ENCODE results near the gene CAPRIN1.

CAPRIN1 gene

GRCh38 chr11:34104680-34105078, 53.1 kb downstream of the CAPRIN1 start:
- no peak for DNase-seq
- intact Hi-C loops (cut with DNase I; ENCODE audit: low total_unique reads) = loop anchor here (5.0 kb wide), 1 partner anchor 52 kb away; the partner anchor contains the start of gene CAPRIN1
- Histone ChIP-seq H3K36me3 (peaks cover 16 to 36% (median 34%) of the 10 kb centered on the region in 3 donors), H3K4me3 (peak overlapping the region; percentile 64 to 67), H3K27ac (peak overlapping the region; percentile 95 to 96), H3K4me1 (peaks cover 0 to 19% (median 16%) of the 10 kb centered on the region in 4 donors), H3K27me3 (no peaks in the 10 kb centered on the region), H3K9me3 (no peaks in the 10 kb centered on the region)
- no peak for TF ChIP-seq CTCF (IDR thresholded peaks at IDR 0.05)

GRCh38 chr11:34105079-34105956, 53.8 kb downstream of the CAPRIN1 start, which contains the start of gene NAT10:
Gene NAT10, plus strand, starts transcription at chr11:34105629. Its CDS starts 2,597 bp downstream, at chr11:34108226.
- H3K4me3 ChIP-seq = peak within 1 kb of the TSS; percentile 64 to 67
- H3K27ac ChIP-seq = peak within 1 kb of the TSS; percentile 95 to 96
- peak; percentile 98 for DNase-seq
- no peaks in the 10 kb centered on the region for H3K27me3 ChIP-seq
- H3K36me3 ChIP-seq = peaks cover 16 to 36% (median 34%) of the 10 kb centered on the region in 3 donors
- H3K9me3 ChIP-seq = no peaks in the 10 kb centered on the region
- intact Hi-C loops (cut with DNase I; ENCODE audit: low total_unique reads) = loop anchor here (5.0 kb wide), 1 partner anchor 53 kb away; the partner anchor contains the start of gene CAPRIN1
- TF ChIP-seq CTCF (IDR thresholded peaks at IDR 0.05) = no peak
- peaks cover 0 to 19% (median 16%) of the 10 kb centered on the region in 4 donors for H3K4me1 ChIP-seq

- TF ChIP-seq CTCF (IDR thresholded peaks at IDR 0.05) = no peak
- Histone ChIP-seq H3K36me3 (peaks cover 10 to 37% (median 32%) of the 10 kb centered on the region in 3 donors), H3K4me3 (peak overlapping the region; percentile 64 to 67), H3K27ac (peak overlapping the region; percentile 95 to 96), H3K4me1 (peaks cover 0 to 19% (median 16%) of the 10 kb centered on the region in 4 donors), H3K9me3 (no peaks in the 10 kb centered on the region), H3K27me3 (no peaks in the 10 kb centered on the region)
- no peak for DNase-seq
- intact Hi-C loops (cut with DNase I; ENCODE audit: low total_unique reads) = loop anchor here (5.0 kb wide), 1 partner anchor 54 kb away; the partner anchor contains the start of gene CAPRIN1
Observed at GRCh38 chr11:34105957-34106504, 54.5 kb downstream of the CAPRIN1 start.

- intact Hi-C loops (cut with DNase I; ENCODE audit: low total_unique reads) = loop anchor here (5.0 kb wide), 1 partner anchor 114 kb away; no protein-coding TSS in a partner anchor
- H3K4me1 ChIP-seq = peaks cover 0 to 4% (median under 1%) of the 10 kb centered on the region in 4 donors
- H3K9me3 ChIP-seq = no peaks in the 10 kb centered on the region
- TF ChIP-seq CTCF (IDR thresholded peaks at IDR 0.05) = no peak
- H3K27ac ChIP-seq = no peak overlapping the region
- no peaks in the 10 kb centered on the region for H3K27me3 ChIP-seq
- H3K36me3 ChIP-seq = peaks cover 66 to 90% (median 84%) of the 10 kb centered on the region in 3 donors
- H3K4me3 ChIP-seq = no peak overlapping the region
- no peak for DNase-seq
Observed at GRCh38 chr11:34111722-34112270, 60.3 kb downstream of the CAPRIN1 start.

GRCh38 chr11:34114014-34114413, 62.5 kb downstream of the CAPRIN1 start:
- Histone ChIP-seq H3K27me3 (no peaks in the 10 kb centered on the region), H3K4me3 (no peak overlapping the region), H3K9me3 (no peaks in the 10 kb centered on the region), H3K4me1 (no peaks in the 10 kb centered on the region), H3K27ac (no peak overlapping the region), H3K36me3 (peaks cover 87 to 100% (median 89%) of the 10 kb centered on the region in 3 donors)
- no peak for DNase-seq
- no peak for TF ChIP-seq CTCF (IDR thresholded peaks at IDR 0.05)
- intact Hi-C loops (cut with DNase I; ENCODE audit: low total_unique reads) = loop anchor here (5.0 kb wide), 1 partner anchor 117 kb away; no protein-coding TSS in a partner anchor

Data from tibial artery (tissue), 4 donors.